SHP77 (cell line): ENCODE data around the gene NRG4.
"Not testable (repeated sequence)": the region's sequence is repeated elsewhere in the genome, so short reads cannot be mapped to it uniquely, and the experiment has no call there.

Source experiments
- DNase-seq, 2 experiments: peaks; one replicate each; lab custom pipeline; 2025; lab: John Stamatoyannopoulos, UW

Gene NRG4

GRCh38 chr15:75994220-75994619, 18.0 kb downstream of the NRG4 start:
- DNase-seq: no peak

GRCh38 chr15:75992897-75993296, 19.3 kb downstream of the NRG4 start:
- DNase-seq: no peak

GRCh38 chr15:75989875-75990274, 22.3 kb downstream of the NRG4 start:
- DNase-seq: no peak

- DNase-seq: no peak
Measured at GRCh38 chr15:75989045-75989444, 23.2 kb downstream of the NRG4 start.

GRCh38 chr15:75985971-75986370, 26.3 kb downstream of the NRG4 start:
- DNase-seq: no peak

DNA sequence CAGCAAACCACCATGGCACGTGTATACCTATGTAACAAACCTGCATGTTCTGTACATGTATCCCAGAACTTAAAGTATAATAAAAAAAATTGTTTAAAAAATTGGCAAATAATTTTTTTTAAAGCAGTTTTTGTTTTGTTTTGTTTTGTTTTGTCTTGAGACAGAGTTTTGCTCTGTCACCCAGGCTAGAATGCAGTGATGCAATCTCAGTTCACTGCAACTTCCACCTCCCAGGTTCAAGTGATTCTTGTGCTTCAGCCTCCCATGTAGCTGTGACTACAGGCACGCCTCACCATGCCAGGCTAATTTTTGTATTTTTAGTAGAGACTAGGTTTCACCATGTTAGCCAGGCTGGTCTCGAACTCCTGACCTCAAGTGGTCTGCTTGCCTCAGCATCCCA, 27.5 kb downstream of the NRG4 start:
- DNase-seq: not testable (repeated sequence)

DNA sequence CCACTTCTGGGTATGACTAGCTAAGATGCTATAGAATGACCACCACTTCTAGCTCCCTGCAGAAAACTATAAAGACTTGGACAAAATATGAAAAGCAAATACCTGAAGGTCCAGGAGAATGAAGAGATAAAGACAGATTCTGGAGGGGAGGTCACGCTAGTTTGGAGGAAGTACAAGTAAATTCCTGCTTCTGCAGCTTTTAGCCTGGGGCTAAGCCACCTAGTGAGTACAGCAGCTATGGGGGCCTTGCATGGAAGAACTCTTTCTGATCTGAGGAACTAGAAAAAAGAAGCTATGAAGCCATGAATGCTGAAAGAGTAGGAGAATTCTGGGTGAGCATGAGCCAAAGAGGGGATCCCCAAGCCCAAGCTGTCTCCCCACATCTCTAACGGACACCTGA, 29.8 kb downstream of the NRG4 start:
- no peak for DNase-seq

DNA sequence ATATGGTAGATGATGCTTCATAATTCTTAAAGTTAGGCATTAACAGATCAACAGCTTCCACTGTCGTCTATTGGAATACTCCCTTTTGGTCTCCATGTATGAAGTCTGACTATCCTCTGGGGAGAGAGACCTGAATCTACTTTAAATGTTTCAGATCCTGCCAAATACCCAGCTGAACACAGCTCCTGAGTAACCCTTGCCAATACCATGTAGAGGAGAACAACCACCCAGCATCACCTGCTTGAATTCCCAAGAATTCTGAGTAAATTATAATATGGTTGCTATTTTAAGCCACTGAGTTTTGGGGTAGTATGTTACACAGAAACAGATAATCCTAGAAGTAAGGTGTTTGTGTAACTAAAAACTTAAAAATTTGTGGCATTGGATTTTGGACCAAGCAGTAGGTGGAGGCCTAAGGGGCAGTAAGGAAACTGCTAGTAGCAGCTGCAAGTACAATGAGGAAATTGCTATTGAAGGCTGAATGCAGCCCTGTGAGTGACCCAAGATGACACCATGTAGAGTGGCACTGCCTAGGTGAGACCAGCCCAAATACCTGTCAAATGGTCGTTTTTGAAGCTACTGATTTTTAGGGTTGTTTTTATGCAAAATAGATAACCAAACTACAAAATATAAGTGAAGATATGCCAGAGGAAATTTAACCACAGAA, 30.9 kb downstream of the NRG4 start:
- no peak for DNase-seq

DNA sequence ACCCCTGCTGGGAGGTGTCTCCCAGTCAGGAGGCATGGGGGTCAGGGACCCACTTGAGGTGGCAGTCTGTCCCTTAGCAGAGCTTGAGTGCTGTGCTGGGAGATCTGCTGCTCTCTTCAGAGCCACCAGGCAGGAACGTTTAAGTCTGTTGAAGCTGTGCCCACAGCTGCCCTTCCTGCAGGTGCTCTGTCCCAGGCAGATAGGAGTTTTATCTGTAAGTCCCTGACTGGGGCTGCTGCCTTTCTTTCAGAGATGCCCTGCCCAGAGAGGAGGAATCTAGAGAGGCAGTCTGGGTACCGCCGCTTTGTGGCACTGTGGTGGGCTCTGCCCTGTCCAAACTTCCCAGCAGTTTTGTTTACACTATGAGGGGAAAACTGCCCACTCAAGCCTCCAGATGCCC, 35.5 kb downstream of the NRG4 start:
- not testable (repeated sequence) for DNase-seq

DNA sequence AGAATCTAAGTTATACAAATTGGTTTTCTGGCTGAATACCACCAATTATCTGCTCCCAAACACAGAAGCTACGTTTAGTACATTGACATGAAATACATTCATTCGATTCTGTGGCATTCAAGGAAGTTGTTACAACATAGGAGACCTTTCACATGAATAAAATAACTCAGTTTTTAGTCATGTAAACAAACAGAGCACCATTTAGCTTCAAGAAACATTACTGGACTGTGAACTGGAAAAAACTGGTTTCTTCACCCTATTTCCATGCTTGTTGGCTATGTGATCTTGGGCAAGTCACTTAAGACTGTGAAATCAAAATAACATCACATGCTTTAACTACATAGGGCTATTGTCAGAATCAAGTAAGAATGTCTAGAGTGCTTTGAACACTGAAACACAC, 46.2 kb downstream of the NRG4 start:
- DNase-seq: no peak

DNA sequence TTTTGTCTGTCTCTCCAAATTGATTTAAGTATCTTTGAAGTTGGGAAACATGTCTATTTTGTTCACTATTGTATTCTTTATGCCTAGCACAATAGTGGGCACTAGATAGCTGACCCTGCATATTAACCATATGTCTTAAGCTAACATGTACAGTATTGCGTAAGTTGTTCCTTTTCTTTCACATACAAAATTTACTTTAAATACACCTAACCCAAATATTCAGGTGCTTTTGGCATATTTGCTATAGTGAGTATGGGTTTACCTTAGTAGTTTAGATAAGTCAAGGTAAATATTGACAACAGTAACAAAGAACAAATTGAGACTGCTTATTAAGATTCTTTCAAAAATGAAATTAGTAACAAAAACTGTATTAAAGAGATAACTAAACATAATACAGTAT, 50.9 kb downstream of the NRG4 start:
- no peak for DNase-seq

DNA sequence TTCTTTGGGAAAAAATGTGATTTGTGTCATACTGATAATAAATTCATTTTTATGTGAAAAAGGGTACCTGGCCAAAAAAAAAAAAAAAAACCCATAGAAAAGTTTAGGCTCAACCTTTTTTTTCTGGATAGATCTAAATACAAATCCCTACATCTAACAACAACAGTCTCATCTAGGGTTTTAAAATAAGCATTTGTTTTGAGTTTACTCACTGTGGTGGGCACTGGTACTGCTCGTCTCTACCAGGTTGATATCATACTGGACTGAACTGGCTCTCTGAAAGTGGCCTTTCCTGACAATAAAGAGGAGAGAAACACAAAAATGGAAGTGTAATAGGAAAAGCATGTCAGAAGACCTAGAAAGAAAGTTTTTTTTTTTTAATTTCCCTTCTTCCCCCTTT, 56.5 kb downstream of the NRG4 start:
- no peak for DNase-seq

- DNase-seq: no peak
Measured at GRCh38 chr15:75952525-75952924, 59.7 kb downstream of the NRG4 start.

GRCh38 chr15:75948761-75949296, 63.4 kb downstream of the NRG4 start:
- no peak for DNase-seq

DNA sequence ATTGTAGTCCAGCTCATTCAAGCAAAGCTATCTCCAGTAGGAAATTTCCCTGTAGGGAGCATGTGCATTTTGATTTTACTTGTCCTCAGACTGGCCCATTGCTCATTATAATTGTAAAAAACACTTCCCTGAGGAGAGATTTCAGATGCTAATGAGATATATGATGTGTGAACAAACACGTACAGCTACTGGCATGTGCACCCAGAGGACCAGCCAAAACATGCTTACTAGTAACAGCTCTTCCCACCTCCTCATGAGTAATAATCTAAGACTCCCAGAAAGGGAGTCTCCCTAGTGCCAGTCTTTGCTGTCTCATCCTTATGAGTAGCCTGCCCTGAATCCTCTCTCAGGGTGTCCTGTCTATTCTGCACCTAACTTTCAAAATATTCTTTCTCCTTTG, 65.1 kb downstream of the NRG4 start:
- DNase-seq: no peak

GRCh38 chr15:75945953-75946352, 66.3 kb downstream of the NRG4 start:
- no peak for DNase-seq

DNA sequence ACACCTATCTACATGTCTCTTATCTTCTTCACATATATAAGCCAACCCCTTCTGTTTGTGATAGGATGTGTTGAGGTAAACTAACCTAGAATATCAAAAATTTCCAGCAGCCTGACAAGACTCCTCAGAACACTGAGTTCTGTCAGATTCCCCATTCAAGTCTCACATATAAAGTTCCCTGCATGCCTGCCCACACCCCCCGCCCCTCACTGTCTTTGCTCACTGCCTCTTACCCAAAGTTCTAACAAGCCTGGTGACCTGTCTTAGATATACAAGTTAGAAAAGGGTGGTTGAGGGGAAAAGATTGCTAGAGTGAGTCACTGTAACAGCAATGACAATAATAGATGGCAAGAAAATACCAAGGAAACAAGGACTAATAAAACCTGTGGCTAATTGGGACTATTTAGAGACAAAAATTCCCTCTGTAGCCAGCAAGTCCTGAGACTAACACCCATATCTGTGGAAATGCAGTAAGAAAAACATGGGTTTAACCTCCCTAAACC, 68.5 kb downstream of the NRG4 start:
- DNase-seq: no peak

GRCh38 chr15:75943246-75943645, 69.0 kb downstream of the NRG4 start:
- DNase-seq: no peak

GRCh38 chr15:75942464-75942863, 69.8 kb downstream of the NRG4 start:
- no peak for DNase-seq

- no peak for DNase-seq
Measured at GRCh38 chr15:75930866-75931265, 81.4 kb downstream of the NRG4 start.

DNA sequence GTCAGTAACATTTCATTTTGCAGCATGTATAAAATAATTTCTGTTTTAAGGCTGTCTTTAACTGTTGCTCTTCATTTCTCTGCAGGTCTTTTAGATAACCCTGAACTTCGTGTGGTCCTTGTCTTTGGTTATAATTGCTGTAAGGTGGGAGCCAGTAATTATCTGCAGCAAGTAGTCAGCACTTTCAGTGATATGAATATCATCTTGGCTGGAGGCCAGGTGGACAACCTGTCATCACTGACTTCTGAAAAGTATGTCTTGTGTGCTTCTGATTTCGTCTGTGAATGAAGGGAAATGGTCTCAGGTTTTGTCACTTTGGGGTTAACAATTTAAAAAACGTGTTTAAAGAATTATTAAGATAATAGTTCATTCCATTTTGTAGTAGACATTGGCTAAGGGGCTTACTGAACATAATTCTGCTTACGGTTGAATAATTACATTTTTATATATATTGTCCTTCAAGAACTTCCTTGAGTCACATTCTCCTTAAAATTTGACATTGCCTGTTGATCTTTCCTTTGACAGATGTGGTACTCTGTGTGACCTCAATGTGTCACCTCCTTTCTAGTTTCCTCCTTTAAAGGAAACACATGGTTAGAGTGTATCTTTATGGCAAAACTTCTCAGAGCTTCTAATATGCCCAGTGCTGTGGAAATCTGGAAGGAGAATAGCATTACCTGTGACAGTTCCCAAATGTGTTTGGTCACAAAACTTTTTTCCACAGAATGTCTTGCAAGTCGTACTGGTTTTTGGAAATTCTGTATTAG, 82.2 kb downstream of the NRG4 start:
- no peak for DNase-seq

DNA sequence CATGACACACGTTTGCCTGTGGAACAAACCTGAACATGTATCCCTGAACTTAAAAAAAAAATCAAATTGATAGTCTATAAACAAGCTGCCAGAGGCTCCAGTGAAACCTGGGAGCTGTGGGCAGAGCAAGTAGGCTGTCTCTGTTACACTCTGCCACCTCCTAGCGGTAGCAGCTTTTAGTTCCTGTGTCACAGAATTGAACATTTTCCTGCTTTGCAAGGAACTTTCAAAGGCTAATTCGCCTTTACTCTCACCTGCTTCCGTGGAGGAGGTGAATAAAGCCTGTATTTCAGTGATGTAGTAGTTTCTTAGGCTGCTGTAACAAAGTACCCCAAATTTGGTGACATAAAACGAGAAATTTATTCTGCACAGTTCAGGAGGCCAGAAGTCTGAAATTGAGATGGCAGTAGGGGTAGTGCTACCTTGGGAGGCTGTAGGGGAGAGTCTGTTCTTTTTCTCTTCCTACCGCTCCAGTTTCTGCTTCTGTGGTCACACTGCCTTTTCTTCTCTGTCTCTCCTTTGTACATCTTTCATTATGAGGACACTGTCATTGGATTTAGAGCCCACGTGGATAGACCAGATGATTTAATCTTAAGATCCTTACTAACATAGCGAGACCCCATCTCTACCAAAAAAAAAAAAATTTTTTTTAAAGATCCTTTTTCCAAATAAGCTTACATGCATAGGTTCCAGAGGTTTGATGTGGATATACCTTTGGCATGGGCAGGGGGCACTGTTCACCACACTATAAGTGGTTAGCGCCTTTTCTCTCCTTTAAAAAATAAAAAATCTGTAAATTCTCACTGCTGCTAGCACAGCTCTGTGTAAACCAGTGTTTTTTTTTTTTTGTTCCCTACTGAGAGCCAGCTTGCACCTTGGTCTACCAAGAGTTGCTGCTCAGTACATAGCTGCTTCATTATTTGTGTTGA, 83.3 kb downstream of the NRG4 start:
- DNase-seq: peak in 1 of 2 experiments; percentile 2
